Panc1 (cell line): ENCODE results near the gene NFS1. TPM values are rescaled to one million over a fixed set of nuclear protein-coding genes. Genes with fewer than 3 reads are reported as not detected.

Experiments used
- ATAC-seq: fragments of 200-7000 bp; cut with Tn5 transposase; 2 replicates; pipeline ENCODE4 v1.9.1; 2020; ENCODE audit warnings: mild to moderate bottlenecking, moderate library complexity
- BruUV-seq: library from RNA; stranded (reverse); fragments of 400-500 nt; replicated peaks from 2 replicates; lab custom pipeline; 2021; lab: Mats Ljungman, UMichigan
- CTCF ChIA-PET: fragments of 300-600 bp; sonication (Branson Sonifier 250); formaldehyde crosslinking; loops from one replicate; lab custom pipeline; 2022; ENCODE audit warnings: antibody characterized with exemption; lab: Charles Lee
- POLR2A ChIA-PET: fragments of 300-600 bp; sonication (Branson Sonifier 250); formaldehyde crosslinking; loops from one replicate; lab custom pipeline; 2022; ENCODE audit warnings: antibody characterized with exemption; lab: Charles Lee
- DNase-seq: peaks from one replicate; pipeline ENCODE4 v3.0.0-alpha.2; 2010; ENCODE audit warnings: low read depth, low spot score
- H3K27ac ChIP-seq: 2 replicates; pipeline ENCODE4 v1.5.1; 2011; ENCODE audit warnings: mild to moderate bottlenecking, low read length, inconsistent platforms
- H3K27me3 ChIP-seq: fragments of 200-500 bp; sonication (Bioruptor generic); 2 replicates; pipeline ENCODE4 v1.6.0; 2014; ENCODE audit warnings: low read length, inconsistent platforms; ENCODE audit not compliant: control insufficient read depth, insufficient read depth
- H3K36me3 ChIP-seq: fragments of 200-500 bp; sonication (Bioruptor generic); 2 replicates; pipeline ENCODE4 v1.5.1; 2014; ENCODE audit warnings: inconsistent platforms, mild to moderate bottlenecking, low read length, moderate library complexity; ENCODE audit not compliant: control insufficient read depth, insufficient read depth
- H3K4me1 ChIP-seq: 2 replicates; pipeline ENCODE4 v1.5.1; 2011; ENCODE audit warnings: inconsistent platforms, mild to moderate bottlenecking, low read length, moderate library complexity; ENCODE audit not compliant: control insufficient read depth, insufficient read depth
- H3K4me3 ChIP-seq, 2 experiments: 2 replicates each; pipeline ENCODE4 v1.5.1; 2011 to 2012; ENCODE audit warnings: low read depth in 2 of 2, low read length in 2 of 2, mild to moderate bottlenecking in 2 of 2, inconsistent platforms in 1 of 2, moderate library complexity in 1 of 2
- H3K9me3 ChIP-seq: fragments of 200-500 bp; sonication (Bioruptor generic); 2 replicates; pipeline ENCODE4 v1.5.1; 2014; ENCODE audit warnings: low read depth, mild to moderate bottlenecking, inconsistent platforms, low read length, moderate library complexity; ENCODE audit not compliant: control insufficient read depth, insufficient read depth
- CTCF ChIP-seq: fragments of 450-650 bp; IDR thresholded peaks from 2 replicates; pipeline ENCODE4 v1.5.1; 2017; ENCODE audit warnings: mild to moderate bottlenecking
- POLR2AphosphoS5 ChIP-seq: IDR thresholded peaks from 2 replicates; pipeline ENCODE4 v1.6.1; 2012; ENCODE audit warnings: mild to moderate bottlenecking, low read depth, low read length, moderate library complexity
- REST ChIP-seq, 2 experiments: IDR thresholded peaks; 2 replicates each; pipeline ENCODE4 v1.6.1; 2011 to 2012; ENCODE audit warnings: low read depth in 2 of 2, control low read depth in 1 of 2, low read length in 1 of 2, mild to moderate bottlenecking in 1 of 2, moderate library complexity in 1 of 2; ENCODE audit not compliant: insufficient read depth in 1 of 2
- SIN3A ChIP-seq: IDR thresholded peaks from 2 replicates; pipeline ENCODE4 v1.6.1; 2012; ENCODE audit warnings: low read depth, mild to moderate bottlenecking, low read length, moderate library complexity, borderline replicate concordance; ENCODE audit not compliant: insufficient read depth
- TCF7L2 ChIP-seq: IDR thresholded peaks from 2 replicates; pipeline ENCODE4 v1.6.1; 2011; ENCODE audit warnings: mild to moderate bottlenecking, low read depth, low read length, inconsistent platforms
- in situ Hi-C: cut with HindIII; loops from 2 replicates; pipeline ENCODE4 v1.10.0; 2016; ENCODE audit warnings: low sequenced_read_pairs, low pct_unique_long_range_greater_than_20kb
- intact Hi-C: fragments of 100-400 bp; cut with micrococcal nuclease; formaldehyde crosslinking; loops from one replicate; pipeline ENCODE4 v1.10.0; 2022; ENCODE audit not compliant: unreplicated experiment
- total RNA-seq: library from RNA; stranded (reverse); gene quantifications from one replicate; pipeline ENCODE4 v1.2.1, GENCODE V29; 2021; ENCODE audit not compliant: unreplicated experiment

The NFS1 gene
- total RNA-seq, 1 experiment from 2014 or later, result 44.9 TPM

DNA sequence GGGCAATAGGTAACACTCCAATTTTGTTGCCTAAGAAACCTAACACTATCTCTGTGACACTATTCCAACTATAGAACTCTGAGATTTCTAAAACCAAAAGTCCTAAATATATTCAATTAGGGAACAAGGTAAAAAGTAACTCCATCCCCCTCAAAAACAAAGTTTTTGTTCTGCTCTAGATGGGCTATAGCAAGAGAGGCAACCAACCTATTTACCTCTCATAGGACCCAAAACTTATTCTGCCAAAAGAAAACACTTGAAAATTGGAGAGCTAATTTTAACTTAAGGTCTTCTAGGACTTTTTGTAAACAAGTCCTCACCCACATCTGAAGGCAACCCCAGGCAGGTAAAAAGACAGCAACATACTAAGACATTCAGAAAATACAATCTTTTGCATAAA is 35.2 kb upstream of the NFS1 start:
- ChIA-PET CTCF (no interaction called here), POLR2A (no interaction called here)
- Histone ChIP-seq H3K27me3 (no peaks in the 10 kb centered on the region), H3K4me1 (peaks cover 19% of the 10 kb centered on the region; the same call in 1 of the 2 replicates), H3K4me3 (no peak overlapping the region), H3K36me3 (peaks cover 86% of the 10 kb centered on the region), H3K27ac (no peak overlapping the region; the same call in 1 of the 2 replicates), H3K9me3 (no peaks in the 10 kb centered on the region)
- DNase-seq, result no peak
- ATAC-seq, result no peak
- TF ChIP-seq CTCF (no peak), POLR2AphosphoS5 (peak; percentile 3; the same call in 1 of the 2 replicates)
- in situ Hi-C loops (no loop called here), intact Hi-C loops (no loop called here)
- BruUV-seq, result no TSS peak

GRCh38 chr20:35732644-35732982 is 33.5 kb upstream of the NFS1 start:
- Histone ChIP-seq H3K4me1 (peaks cover 11% of the 10 kb centered on the region; the same call in 1 of the 2 replicates), H3K27me3 (no peaks in the 10 kb centered on the region), H3K9me3 (no peaks in the 10 kb centered on the region), H3K27ac (no peak overlapping the region), H3K4me3 (no peak overlapping the region), H3K36me3 (peaks cover 82% of the 10 kb centered on the region)
- CTCF ChIA-PET, result no interaction called here
- ATAC-seq (no peak), DNase-seq (no peak)
- intact Hi-C loops, result no loop called here
- in situ Hi-C loops, result no loop called here
- POLR2A ChIA-PET, result interaction anchor here (0.6 kb wide), 1 partner anchor 406 kb away, joined by 5 read pairs; no protein-coding TSS in a partner anchor
- TF ChIP-seq TCF7L2 (no peak), CTCF (no peak), POLR2AphosphoS5 (no peak), SIN3A (no peak), REST (IDR thresholded peaks at IDR 0.05; ENCODE audit: insufficient read depth in 1 of 2, low read depth in 2 of 2, low read length in 1 of 2) (no peak)
- BruUV-seq, result no TSS peak
